ENCODE data around the gene PALD1.

PALD1 gene

DNA sequence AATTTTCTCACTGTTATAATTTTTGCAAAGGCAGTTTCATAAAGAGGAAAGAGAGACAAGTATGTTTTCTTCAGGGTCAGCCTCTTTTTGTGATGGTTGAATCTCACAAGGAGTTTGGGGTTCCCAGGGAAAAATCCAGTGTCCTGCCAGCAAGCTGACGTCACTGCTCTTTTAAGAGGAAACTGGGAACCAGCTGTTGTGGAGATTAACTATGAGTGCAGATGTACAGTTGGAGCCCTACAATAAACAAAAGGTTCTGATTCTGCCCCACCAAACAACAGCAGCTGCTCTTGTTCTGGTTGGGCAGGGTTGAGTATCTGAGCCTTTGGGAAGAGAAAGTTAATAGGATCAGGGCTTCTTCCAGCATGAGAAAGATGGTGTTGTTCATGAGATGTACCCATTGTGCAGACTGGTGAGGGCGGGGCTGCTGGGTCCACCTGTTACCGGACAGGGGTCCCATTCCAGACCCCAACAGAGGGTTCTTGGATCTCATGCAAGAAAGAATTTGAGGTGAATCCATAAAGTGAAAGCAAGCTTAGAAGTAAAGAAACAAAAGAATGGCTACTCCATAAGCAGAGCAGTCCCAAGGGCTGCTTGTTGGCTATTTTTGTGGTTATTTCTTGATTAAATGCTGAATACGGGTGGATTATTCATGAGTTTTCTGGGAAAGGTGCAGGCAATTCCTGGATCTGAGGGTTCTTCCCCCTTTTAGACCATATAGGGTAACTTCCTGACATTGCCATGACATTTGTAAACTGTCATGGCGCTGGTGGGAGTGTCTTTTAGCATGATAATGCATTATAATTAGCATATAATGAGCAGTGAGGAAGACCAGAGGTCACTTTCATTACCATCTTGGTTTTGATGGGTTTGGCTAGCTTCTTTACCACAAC lies 111.4 kb downstream of the PALD1 start:
- no peaks in the 10 kb centered on the region for H3K36me3 ChIP-seq (replicated peaks)
- H3K27ac ChIP-seq: no peak overlapping the region
- peaks cover 8% of the 10 kb centered on the region for H3K27me3 ChIP-seq (replicated peaks)
- no peak overlapping the region for H3K4me3 ChIP-seq (ENCODE audit: low read depth, low read length)
- in situ Hi-C loops (cut with HindIII; ENCODE audit: low pct_ligation_motif_present, low sequenced_read_pairs): no loop called here
- DNase-seq: no peak
- TF ChIP-seq CTCF (IDR thresholded peaks at IDR 0.05; ENCODE audit: low read depth, low read length, missing control alignments): no peak

DNA sequence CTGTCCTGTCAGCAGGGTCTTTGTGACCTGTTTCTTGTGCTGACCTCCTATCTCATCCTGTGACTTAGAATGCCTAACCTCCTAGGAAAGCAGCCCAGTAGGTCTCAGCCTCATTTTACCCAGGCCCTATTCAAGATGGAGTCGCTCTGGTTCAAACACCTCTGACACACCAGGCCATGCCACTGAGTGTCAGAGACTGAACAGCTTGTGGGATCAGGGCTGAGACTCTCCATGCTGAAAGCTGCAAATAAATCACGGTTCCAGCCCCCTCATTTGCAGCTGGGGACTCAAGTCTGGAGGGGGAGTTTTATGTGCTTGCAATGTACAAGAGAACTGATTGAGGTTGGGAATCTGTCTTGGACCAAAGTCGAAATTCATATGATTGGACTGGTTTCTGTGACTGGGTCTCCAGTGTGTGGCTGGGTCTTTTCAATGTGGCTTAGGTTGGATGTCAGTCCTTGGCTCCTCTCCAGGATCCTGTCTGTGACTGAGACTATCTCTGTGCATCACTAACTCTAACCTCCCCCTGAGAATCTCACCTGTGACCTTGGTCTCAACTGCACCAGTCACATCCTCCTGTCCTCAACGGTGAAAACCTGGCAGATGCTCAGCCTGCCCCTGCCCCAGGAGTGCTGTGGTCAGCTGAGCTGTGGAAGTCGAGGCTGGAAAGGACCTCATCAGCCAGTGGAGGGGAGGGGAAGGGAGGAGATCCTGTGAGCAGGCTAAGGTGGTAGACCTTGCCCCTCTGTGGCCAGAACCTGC lies 112.3 kb downstream of the PALD1 start:
- H3K36me3 ChIP-seq (replicated peaks): no peaks in the 10 kb centered on the region
- no peak overlapping the region for H3K27ac ChIP-seq
- no peak for TF ChIP-seq CTCF (IDR thresholded peaks at IDR 0.05; ENCODE audit: low read depth, low read length, missing control alignments)
- in situ Hi-C loops (cut with HindIII; ENCODE audit: low pct_ligation_motif_present, low sequenced_read_pairs): no loop called here
- H3K27me3 ChIP-seq (replicated peaks): peaks cover 8% of the 10 kb centered on the region
- no peak overlapping the region for H3K4me3 ChIP-seq (ENCODE audit: low read depth, low read length)
- DNase-seq: no peak

GRCh38 chr10:70592186-70592735 lies 113.7 kb downstream of the PALD1 start:
- no peak for DNase-seq
- TF ChIP-seq CTCF (IDR thresholded peaks at IDR 0.05; ENCODE audit: low read depth, low read length, missing control alignments): no peak
- Histone ChIP-seq H3K4me3 (ENCODE audit: low read depth, low read length) (no peak overlapping the region), H3K27me3 (replicated peaks) (peaks cover 8% of the 10 kb centered on the region), H3K36me3 (replicated peaks) (no peaks in the 10 kb centered on the region), H3K27ac (no peak overlapping the region)
- in situ Hi-C loops (cut with HindIII; ENCODE audit: low pct_ligation_motif_present, low sequenced_read_pairs): no loop called here

DNA sequence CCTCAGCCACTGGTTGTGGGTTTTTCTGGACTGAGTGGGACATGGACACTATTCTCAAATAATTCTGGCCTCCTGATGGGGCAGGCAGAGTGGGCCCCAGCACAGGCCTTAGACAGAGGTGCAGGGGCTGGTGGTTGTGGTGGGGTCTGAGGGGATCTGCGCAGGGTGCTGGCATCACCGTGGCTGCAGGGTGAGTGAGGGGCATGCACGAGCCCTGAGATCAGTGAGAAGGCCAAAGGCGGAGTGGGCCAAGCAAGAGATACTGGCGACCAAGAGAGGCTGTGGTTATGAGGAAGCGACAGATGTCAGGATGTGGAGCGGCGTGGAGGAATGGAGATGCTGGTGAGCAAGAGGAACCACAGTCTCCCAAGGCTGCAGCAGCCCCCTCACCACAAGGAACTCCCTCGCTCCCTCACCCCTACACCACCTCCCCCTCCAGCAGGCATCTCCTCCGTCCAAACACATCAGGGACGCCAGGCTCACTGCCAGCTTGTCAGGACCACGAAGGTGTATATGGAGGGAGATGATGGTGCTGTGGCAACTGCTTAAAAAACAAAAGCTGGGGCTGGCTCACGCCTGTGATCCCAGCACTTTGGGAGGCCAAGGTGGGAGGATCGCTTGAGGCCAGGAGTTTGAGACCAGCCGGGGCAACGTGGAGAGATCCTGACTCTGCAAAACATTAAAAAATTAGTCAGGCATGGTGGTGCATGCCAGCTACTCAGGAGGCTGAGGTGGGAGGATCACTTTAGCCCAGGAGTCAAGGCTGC lies 114.4 kb downstream of the PALD1 start:
- Histone ChIP-seq H3K27ac (no peak overlapping the region), H3K4me3 (ENCODE audit: low read depth, low read length) (no peak overlapping the region), H3K27me3 (replicated peaks) (peaks cover 8% of the 10 kb centered on the region), H3K36me3 (replicated peaks) (no peaks in the 10 kb centered on the region)
- in situ Hi-C loops (cut with HindIII; ENCODE audit: low pct_ligation_motif_present, low sequenced_read_pairs): no loop called here
- TF ChIP-seq CTCF (IDR thresholded peaks at IDR 0.05; ENCODE audit: low read depth, low read length, missing control alignments): no peak
- DNase-seq: no peak

- TF ChIP-seq CTCF (IDR thresholded peaks at IDR 0.05; ENCODE audit: low read depth, low read length, missing control alignments): no peak
- in situ Hi-C loops (cut with HindIII; ENCODE audit: low pct_ligation_motif_present, low sequenced_read_pairs): no loop called here
- no peaks in the 10 kb centered on the region for H3K36me3 ChIP-seq (replicated peaks)
- H3K27me3 ChIP-seq (replicated peaks): peaks cover 8% of the 10 kb centered on the region
- no peak overlapping the region for H3K27ac ChIP-seq
- H3K4me3 ChIP-seq (ENCODE audit: low read depth, low read length): no peak overlapping the region
- DNase-seq: no peak
Observed at GRCh38 chr10:70593513-70593890, 114.9 kb downstream of the PALD1 start.

All from brain microvascular endothelial cell (primary cell).